ENCODE data around the gene MCC.

DNA sequence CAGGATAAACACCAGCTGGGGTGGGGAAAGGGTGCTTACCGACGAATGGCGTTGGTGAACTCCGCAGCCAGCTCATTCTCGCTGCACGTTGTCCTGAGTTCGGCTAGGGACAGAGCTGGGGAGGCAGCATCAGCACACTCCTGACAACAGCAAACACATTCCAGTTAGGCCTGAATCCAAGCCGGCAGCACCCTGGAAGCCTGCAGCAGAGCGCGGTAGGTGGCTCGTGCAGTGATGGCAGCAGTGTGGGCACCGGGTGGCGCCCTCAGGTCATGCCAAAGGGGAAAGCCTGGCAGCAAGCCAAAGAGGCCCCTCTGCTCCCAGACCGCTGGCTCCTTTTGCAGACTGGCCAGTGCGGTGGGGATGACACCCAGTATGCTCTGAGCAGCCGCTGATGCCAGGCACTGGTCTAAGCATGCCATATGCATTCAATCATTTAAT is 444.7 kb downstream of the MCC start:
- TF ChIP-seq, protein P1, sequence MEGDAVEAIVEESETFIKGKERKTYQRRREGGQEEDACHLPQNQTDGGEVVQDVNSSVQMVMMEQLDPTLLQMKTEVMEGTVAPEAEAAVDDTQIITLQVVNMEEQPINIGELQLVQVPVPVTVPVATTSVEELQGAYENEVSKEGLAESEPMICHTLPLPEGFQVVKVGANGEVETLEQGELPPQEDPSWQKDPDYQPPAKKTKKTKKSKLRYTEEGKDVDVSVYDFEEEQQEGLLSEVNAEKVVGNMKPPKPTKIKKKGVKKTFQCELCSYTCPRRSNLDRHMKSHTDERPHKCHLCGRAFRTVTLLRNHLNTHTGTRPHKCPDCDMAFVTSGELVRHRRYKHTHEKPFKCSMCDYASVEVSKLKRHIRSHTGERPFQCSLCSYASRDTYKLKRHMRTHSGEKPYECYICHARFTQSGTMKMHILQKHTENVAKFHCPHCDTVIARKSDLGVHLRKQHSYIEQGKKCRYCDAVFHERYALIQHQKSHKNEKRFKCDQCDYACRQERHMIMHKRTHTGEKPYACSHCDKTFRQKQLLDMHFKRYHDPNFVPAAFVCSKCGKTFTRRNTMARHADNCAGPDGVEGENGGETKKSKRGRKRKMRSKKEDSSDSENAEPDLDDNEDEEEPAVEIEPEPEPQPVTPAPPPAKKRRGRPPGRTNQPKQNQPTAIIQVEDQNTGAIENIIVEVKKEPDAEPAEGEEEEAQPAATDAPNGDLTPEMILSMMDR (IDR thresholded peaks at IDR 0.05), result no peak; the same call in 1 of the 2 replicates
- TF ChIP-seq ZFX (IDR thresholded peaks at IDR 0.05; ENCODE audit: borderline replicate concordance), result no peak
